HT-29 (cell line): ENCODE data around the gene NUP210. TPM values are rescaled to one million over a fixed set of nuclear protein-coding genes. Genes with fewer than 3 reads are reported as not detected.
A peak's percentile ranks its signal among the peaks of the same experiment; 100 is the strongest.
"Not testable (repeated sequence)": the region's sequence is repeated elsewhere in the genome, so short reads cannot be mapped to it uniquely, and the experiment has no call there.

Experiments used
- DNase-seq: peaks from one replicate; pipeline ENCODE4 v3.0.0-alpha.2; 2015; ENCODE audit warnings: low spot score
- total RNA-seq: library from RNA; depleted of rRNA; stranded (reverse); fragments of >200 nt; shearing (Covaris generic); gene quantifications from 2 replicates; pipeline ENCODE4 v1.2.3, GENCODE V29; 2014; rRNA removed

The NUP210 gene
- 75.3 and 77.2 TPM in 2 replicates for total RNA-seq

- peak; percentile 38 for DNase-seq
These were observed at the start of gene NUP210 for GRCh38 chr3:13420045-13420830. Gene NUP210 (minus strand): TSS chr3:13420322. CDS start chr3:13420226, 96 bp downstream.

GRCh38 chr3:13466781-13467180, 46.7 kb upstream of the NUP210 start:
- no peak for DNase-seq

- DNase-seq: no peak
These were observed 45.2 kb upstream of the NUP210 start for GRCh38 chr3:13465236-13465873.

- DNase-seq: no peak
These were observed 43.7 kb upstream of the NUP210 start for GRCh38 chr3:13463618-13464400.

GRCh38 chr3:13462822-13463221, 42.7 kb upstream of the NUP210 start:
- DNase-seq: no peak

GRCh38 chr3:13462125-13462629, 42.1 kb upstream of the NUP210 start:
- no peak for DNase-seq

- peak; percentile 74 for DNase-seq
These were observed 41.3 kb upstream of the NUP210 start for GRCh38 chr3:13461169-13462124.

GRCh38 chr3:13460341-13460736, 40.2 kb upstream of the NUP210 start:
- no peak for DNase-seq

- no peak for DNase-seq
These were observed 39.7 kb upstream of the NUP210 start for GRCh38 chr3:13459605-13460340.

- DNase-seq: no peak
These were observed 37.5 kb upstream of the NUP210 start for GRCh38 chr3:13457593-13457992.

- no peak for DNase-seq
These were observed 35.5 kb upstream of the NUP210 start for GRCh38 chr3:13455644-13456043.

- peak; percentile 66 for DNase-seq
These were observed 32.6 kb upstream of the NUP210 start for GRCh38 chr3:13452490-13453335.

- no peak for DNase-seq
These were observed 31.2 kb upstream of the NUP210 start for GRCh38 chr3:13451301-13451673.

- DNase-seq: not testable (repeated sequence)
These were observed 22.8 kb upstream of the NUP210 start for GRCh38 chr3:13442882-13443281.

- DNase-seq: no peak
These were observed 20.2 kb upstream of the NUP210 start for GRCh38 chr3:13440204-13440817.

- not testable (repeated sequence) for DNase-seq
These were observed 16.1 kb upstream of the NUP210 start for GRCh38 chr3:13436213-13436612.

- no peak for DNase-seq
These were observed 13.8 kb upstream of the NUP210 start for GRCh38 chr3:13433912-13434311.

GRCh38 chr3:13432093-13432492, 12.0 kb upstream of the NUP210 start:
- no peak for DNase-seq

- not testable (repeated sequence) for DNase-seq
These were observed 10.3 kb upstream of the NUP210 start for GRCh38 chr3:13430411-13430875.
